Measurements from ENCODE around the gene NR1I3.

DNA sequence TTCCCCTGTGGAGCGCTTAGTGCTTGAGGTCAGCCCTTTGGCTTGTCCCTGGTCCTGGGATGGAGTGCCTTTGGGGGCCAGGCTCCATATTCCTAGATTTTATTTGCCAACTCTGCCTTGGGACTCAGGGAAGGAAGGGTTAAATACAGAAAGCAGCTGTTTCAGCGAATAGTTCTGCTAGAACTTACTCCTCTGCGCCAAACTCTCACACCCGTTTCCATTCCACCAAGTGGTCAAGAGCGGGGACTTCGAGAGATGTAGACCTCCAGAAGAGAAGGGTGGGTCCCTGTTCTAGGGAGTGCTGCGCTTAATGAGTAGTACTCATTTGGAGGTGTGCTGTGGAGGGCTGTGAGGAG is 12.8 kb downstream of the NR1I3 start:
- no peak for TF ChIP-seq CTCF (IDR thresholded peaks at IDR 0.05; ENCODE audit: borderline replicate concordance, extremely low read depth, low read length, poor library complexity, severe bottlenecking)
- TF ChIP-seq EZH2 (IDR thresholded peaks at IDR 0.05; ENCODE audit: borderline replicate concordance, low read depth, low read length, severe bottlenecking): no peak

Data from DND-41 (cell line).